GM12865 (cell line): ENCODE data around the gene ISYNA1.

Experiments
- DNase-seq: peaks from one replicate; pipeline ENCODE4 v3.0.0; 2010; ENCODE audit warnings: low read depth
- H3K4me3 ChIP-seq: 2 replicates; pipeline ENCODE4 v1.5.1; 2011; ENCODE audit warnings: mild to moderate bottlenecking, low read depth, low read length, control low read depth
- CTCF ChIP-seq: IDR thresholded peaks from 2 replicates; pipeline ENCODE4 v1.5.1; 2011; ENCODE audit warnings: low read length, control low read depth, low read depth, inconsistent platforms; ENCODE audit not compliant: insufficient read depth; ENCODE audit errors: missing control alignments

The ISYNA1 gene

GRCh38 chr19:18443831-18444230 lies 5.9 kb upstream of the ISYNA1 start:
- DNase-seq: no peak
- H3K4me3 ChIP-seq: no peak overlapping the region
- TF ChIP-seq CTCF: no peak

- no peak overlapping the region for H3K4me3 ChIP-seq
- TF ChIP-seq CTCF: no peak
- DNase-seq: no peak
These were observed 5.5 kb upstream of the ISYNA1 start for GRCh38 chr19:18443406-18443805.

DNA sequence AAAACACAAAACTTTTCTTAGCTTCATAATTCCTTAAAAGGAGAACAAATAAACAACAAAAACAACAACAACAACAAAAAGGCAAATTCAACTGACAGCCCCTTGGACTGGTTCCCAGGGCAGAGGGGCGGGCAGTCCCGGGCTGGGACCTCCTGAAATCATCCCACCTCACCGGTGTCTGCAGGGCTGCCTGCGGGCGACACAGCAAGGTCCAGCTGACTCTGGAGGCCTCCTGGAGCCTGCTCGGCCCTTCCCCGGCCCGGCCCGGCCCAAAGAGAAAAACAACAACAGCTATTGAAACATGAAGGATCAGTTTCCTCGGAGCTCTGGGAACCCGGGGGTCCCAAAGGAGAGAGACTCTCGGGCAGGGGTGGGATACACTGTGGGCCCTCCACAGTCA lies 5.0 kb upstream of the ISYNA1 start:
- H3K4me3 ChIP-seq: no peak overlapping the region
- TF ChIP-seq CTCF: no peak
- DNase-seq: no peak

GRCh38 chr19:18441804-18442788 lies 4.2 kb upstream of the ISYNA1 start:
- TF ChIP-seq CTCF: no peak
- no peak for DNase-seq
- no peak overlapping the region for H3K4me3 ChIP-seq

- TF ChIP-seq CTCF: no peak
- DNase-seq: no peak
- no peak overlapping the region for H3K4me3 ChIP-seq
These were observed 3.2 kb upstream of the ISYNA1 start for GRCh38 chr19:18440936-18441803.

- peak; percentile 55 for TF ChIP-seq CTCF
- H3K4me3 ChIP-seq: no peak overlapping the region
- DNase-seq: peak; percentile 59
These were observed 2.5 kb upstream of the ISYNA1 start for GRCh38 chr19:18440415-18440877.
